Loucy (cell line): Measurements from ENCODE around the gene ALDOA.

Experiments used
- H2AFZ ChIP-seq: fragments of 200-600 bp; sonication (generic); 2 replicates; pipeline ENCODE4 v1.6.0; 2016; ENCODE audit warnings: antibody characterized with exemption, mild to moderate bottlenecking, low read length, moderate library complexity
- H3F3A ChIP-seq: fragments of 200-600 bp; 2 replicates; pipeline ENCODE4 v1.6.0; 2016; ENCODE audit warnings: antibody characterized with exemption, low read depth, mild to moderate bottlenecking
- H3K27me3 ChIP-seq: fragments of 200-600 bp; sonication (generic); 2 replicates; pipeline ENCODE4 v1.6.1; 2014; ENCODE audit warnings: low read length, mild to moderate bottlenecking; ENCODE audit not compliant: insufficient read depth, poor library complexity, severe bottlenecking
- H3K36me3 ChIP-seq: fragments of 200-600 bp; sonication (generic); 2 replicates; pipeline ENCODE4 v1.6.1; 2016; ENCODE audit warnings: low read length; ENCODE audit not compliant: insufficient read depth
- H3K4me1 ChIP-seq: fragments of 200-600 bp; sonication (generic); 2 replicates; pipeline ENCODE4 v1.5.1; 2014; ENCODE audit warnings: low read length, mild to moderate bottlenecking; ENCODE audit not compliant: insufficient read depth, poor library complexity, severe bottlenecking
- H3K4me2 ChIP-seq: fragments of 200-600 bp; sonication (generic); 2 replicates; pipeline ENCODE4 v1.6.0; 2014; ENCODE audit warnings: antibody characterized with exemption, low read length, low read depth, mild to moderate bottlenecking; ENCODE audit not compliant: poor library complexity, severe bottlenecking
- H3K4me3 ChIP-seq: fragments of 200-600 bp; sonication (generic); 2 replicates; pipeline ENCODE4 v1.5.1; 2014; ENCODE audit warnings: low read length, mild to moderate bottlenecking, mixed read lengths; ENCODE audit not compliant: poor library complexity, severe bottlenecking
- H3K79me2 ChIP-seq: fragments of 200-600 bp; sonication (generic); 2 replicates; pipeline ENCODE4 v1.6.1; 2014; ENCODE audit warnings: low read length; ENCODE audit not compliant: insufficient read depth
- H3K9ac ChIP-seq: fragments of 200-600 bp; sonication (generic); 2 replicates; pipeline ENCODE4 v1.6.0; 2014; ENCODE audit warnings: mild to moderate bottlenecking, low read depth, low read length, moderate library complexity; ENCODE audit not compliant: poor library complexity, severe bottlenecking
- H3K9me2 ChIP-seq: fragments of 200-600 bp; sonication (generic); replicated peaks from 2 replicates; pipeline ENCODE4 v1.6.1; 2016; ENCODE audit warnings: low read depth, low read length, mixed read lengths
- H3K9me3 ChIP-seq: fragments of 200-600 bp; sonication (generic); 2 replicates; pipeline ENCODE4 v1.6.1; 2014; ENCODE audit warnings: mild to moderate bottlenecking, antibody characterized with exemption, low read length, low read depth; ENCODE audit not compliant: insufficient read depth
- H4K20me1 ChIP-seq: fragments of 200-600 bp; sonication (generic); 2 replicates; pipeline ENCODE4 v1.6.0; 2014; ENCODE audit warnings: antibody characterized with exemption, low read length, mild to moderate bottlenecking; ENCODE audit not compliant: insufficient read depth, poor library complexity, severe bottlenecking
- CTCF ChIP-seq: fragments of 200-600 bp; sonication (generic); conservative IDR thresholded peaks from 2 replicates; pipeline ENCODE4 v1.5.1; 2014; ENCODE audit warnings: mild to moderate bottlenecking, antibody characterized with exemption, low read length
- EZH2phosphoT487 ChIP-seq: fragments of 200-600 bp; IDR thresholded peaks from 2 replicates; pipeline ENCODE4 v1.6.1; 2018; ENCODE audit warnings: antibody characterized with exemption, mild to moderate bottlenecking, moderate library complexity, borderline replicate concordance

ALDOA gene

DNA sequence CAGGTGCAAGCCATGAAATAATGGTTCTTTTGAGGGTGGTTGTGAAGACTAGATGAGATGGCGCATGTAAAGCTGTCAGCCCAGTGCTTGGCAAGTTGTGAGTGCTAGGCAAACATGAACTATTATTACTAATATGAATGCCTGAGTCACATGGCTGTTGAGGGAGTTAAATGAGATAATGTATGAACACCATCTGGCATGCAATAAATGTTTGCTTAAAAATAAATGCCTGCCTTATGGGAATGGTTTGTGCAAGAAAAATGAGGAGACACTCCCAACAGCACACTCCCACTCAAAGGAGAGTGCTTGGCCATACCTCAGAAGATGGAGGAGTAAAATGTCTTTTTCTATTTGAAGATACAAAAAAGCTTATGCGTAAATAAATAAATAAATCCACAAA lies 53.9 kb downstream of the ALDOA start:
- Histone ChIP-seq H3F3A (no peaks in the 10 kb centered on the region), H2AFZ (no peak overlapping the region), H3K9me2 (no peaks in the 10 kb centered on the region), H3K4me2 (no peak overlapping the region), H3K9me3 (no peaks in the 10 kb centered on the region), H3K79me2 (peaks cover 18% of the 10 kb centered on the region), H3K4me1 (peaks cover 19% of the 10 kb centered on the region), H3K27me3 (no peaks in the 10 kb centered on the region), H3K9ac (no peak overlapping the region), H3K4me3 (no peak overlapping the region), H4K20me1 (no peaks in the 10 kb centered on the region), H3K36me3 (no peaks in the 10 kb centered on the region)
- TF ChIP-seq CTCF (no peak), EZH2phosphoT487 (no peak)
